K562 (cell line): Measurements from ENCODE around the gene RNU11. TPM values are rescaled to one million over a fixed set of nuclear protein-coding genes. Genes with fewer than 3 reads are reported as not detected.
A peak's percentile ranks its signal among the peaks of the same experiment; 100 is the strongest.

Experiments used
- ARNT ChIP-seq, 2 experiments: fragments of 450-650 bp; IDR thresholded peaks; 2 replicates each; pipeline ENCODE4 v1.6.1; 2016; ENCODE audit warnings: mild to moderate bottlenecking in 1 of 2
- BRD9 ChIP-seq: fragments of 450-650 bp; IDR thresholded peaks from 2 replicates; pipeline ENCODE4 v1.6.1; 2018; ENCODE audit warnings: low read depth; ENCODE audit not compliant: partially characterized antibody
- C11orf30 ChIP-seq: fragments of 450-650 bp; IDR thresholded peaks from 2 replicates; pipeline ENCODE4 v1.6.1; 2016; ENCODE audit warnings: low read depth, mild to moderate bottlenecking
- CBFA2T2 ChIP-seq: fragments of 450-650 bp; conservative IDR thresholded peaks from 2 replicates; pipeline ENCODE4 v1.6.1; 2017; ENCODE audit warnings: mild to moderate bottlenecking
- CC2D1A ChIP-seq: fragments of 450-650 bp; IDR thresholded peaks from 2 replicates; pipeline ENCODE4 v1.6.1; 2017; ENCODE audit warnings: mild to moderate bottlenecking
- CEBPB ChIP-seq: fragments of 450-650 bp; IDR thresholded peaks from 2 replicates; pipeline ENCODE4 v1.6.1; 2016; ENCODE audit warnings: missing genetic modification characterization, missing compliant biosample characterization
- COPS2 ChIP-seq: fragments of 450-650 bp; conservative IDR thresholded peaks from 2 replicates; pipeline ENCODE4 v1.6.1; 2016; ENCODE audit warnings: mild to moderate bottlenecking, moderate library complexity
- GABPB1 ChIP-seq: sonication (generic); formaldehyde crosslinking; IDR thresholded peaks from 2 replicates; pipeline ENCODE4 v1.8.0; 2022; ENCODE audit warnings: mild to moderate bottlenecking, missing genetic modification reagents
- ILF3 ChIP-seq: fragments of 450-650 bp; IDR thresholded peaks from 2 replicates; pipeline ENCODE4 v1.6.1; 2018; ENCODE audit warnings: antibody characterized with exemption, mild to moderate bottlenecking, moderate library complexity, borderline replicate concordance
- KLF13 ChIP-seq: fragments of 450-650 bp; IDR thresholded peaks from 2 replicates; pipeline ENCODE4 v1.6.1; 2016; ENCODE audit warnings: missing genetic modification characterization, low read depth, mild to moderate bottlenecking, missing compliant biosample characterization, moderate library complexity, borderline replicate concordance
- MECOM ChIP-seq: fragments of 250-450 bp; sonication (Bioruptor Pico); IDR thresholded peaks from 2 replicates; pipeline ENCODE4 v1.8.0; 2022; ENCODE audit warnings: inconsistent platforms
- MEIS2 ChIP-seq: fragments of 450-650 bp; IDR thresholded peaks from 2 replicates; pipeline ENCODE4 v1.6.1; 2014; ENCODE audit warnings: mild to moderate bottlenecking; ENCODE audit not compliant: partially characterized antibody
- NCOA2 ChIP-seq, 2 experiments: fragments of 450-650 bp; IDR thresholded peaks; 2 replicates each; pipeline ENCODE4 v1.6.1; 2018; ENCODE audit warnings: mild to moderate bottlenecking in 2 of 2, moderate library complexity in 1 of 2; ENCODE audit not compliant: partially characterized antibody in 2 of 2
- NCOA4 ChIP-seq: fragments of 450-650 bp; IDR thresholded peaks from 2 replicates; pipeline ENCODE4 v1.6.1; 2018; ENCODE audit warnings: mild to moderate bottlenecking; ENCODE audit not compliant: partially characterized antibody
- NEUROD1 ChIP-seq: fragments of 150-350 bp; IDR thresholded peaks from 2 replicates; pipeline ENCODE4 v1.6.1; 2014; ENCODE audit warnings: borderline replicate concordance, low read length, low read depth; ENCODE audit not compliant: partially characterized antibody
- NFRKB ChIP-seq: fragments of 450-650 bp; IDR thresholded peaks from 2 replicates; pipeline ENCODE4 v1.6.1; 2016; ENCODE audit warnings: low read depth
- POLR2AphosphoS2 ChIP-seq: IDR thresholded peaks from 2 replicates; pipeline ENCODE4 v1.6.1; 2012; ENCODE audit warnings: low read length, improper control_type of control experiment
- POU5F1 ChIP-seq: fragments of 150-350 bp; IDR thresholded peaks from 2 replicates; pipeline ENCODE4 v1.6.1; 2014; ENCODE audit warnings: borderline replicate concordance, low read length, low read depth, mild to moderate bottlenecking; ENCODE audit not compliant: partially characterized antibody
- PPARD ChIP-seq: fragments of 250-450 bp; sonication (Bioruptor Pico); IDR thresholded peaks from 2 replicates; pipeline ENCODE4 v1.8.0; 2022; ENCODE audit warnings: inconsistent platforms, mild to moderate bottlenecking, moderate library complexity
- RHOXF2B ChIP-seq: fragments of 250-450 bp; sonication (Bioruptor Pico); conservative IDR thresholded peaks from 2 replicates; pipeline ENCODE4 v1.5.1; 2021
- SIRT6 ChIP-seq: IDR thresholded peaks from one replicate; pipeline ENCODE4 v1.6.1; 2012; ENCODE audit warnings: low read depth, mild to moderate bottlenecking, control low read depth, inconsistent platforms, low read length, moderate library complexity
- SLC30A9 ChIP-seq: fragments of 250-450 bp; sonication (Bioruptor Pico); IDR thresholded peaks from 2 replicates; pipeline ENCODE4 v1.8.0; 2022; ENCODE audit warnings: mild to moderate bottlenecking, moderate library complexity
- SNRNP70 ChIP-seq: fragments of 200-400 bp; formaldehyde crosslinking; optimal IDR thresholded peaks from 2 replicates; pipeline ENCODE3; 2017; ENCODE audit warnings: low read depth, low read length
- SRF ChIP-seq, 2 experiments: fragments of 250-450, 450-650 bp in 1 of 2; sonication (Bioruptor Pico) in 1 of 2; sonication (generic) in 1 of 2; formaldehyde crosslinking; IDR thresholded peaks; 2 replicates each; pipeline versions ENCODE4 v1.5.0 to v1.5.1; 2020 to 2022; ENCODE audit warnings: mild to moderate bottlenecking in 1 of 2, missing genetic modification reagents in 1 of 2
- SRSF7 ChIP-seq: fragments of 200-400 bp; formaldehyde crosslinking; optimal IDR thresholded peaks from 2 replicates; pipeline ENCODE3; 2017; ENCODE audit warnings: mild to moderate bottlenecking, low read depth, low read length
- ZNF143 ChIP-seq: sonication (generic); formaldehyde crosslinking; IDR thresholded peaks from 2 replicates; pipeline ENCODE4 v1.9.0; 2022; ENCODE audit warnings: mild to moderate bottlenecking, missing genetic modification reagents
- ZNF174 ChIP-seq: fragments of 250-450 bp; sonication (Bioruptor Pico); IDR thresholded peaks from 2 replicates; pipeline ENCODE4 v1.4.0; 2020; ENCODE audit warnings: mild to moderate bottlenecking
- ZNF699 ChIP-seq: fragments of 250-450 bp; sonication (Bioruptor Pico); IDR thresholded peaks from 2 replicates; pipeline ENCODE4 v1.8.0; 2021; ENCODE audit warnings: mild to moderate bottlenecking, moderate library complexity; ENCODE audit not compliant: insufficient replicate concordance
- ZNF766 ChIP-seq: fragments of 200-800 bp; sonication (Bioruptor generic); conservative IDR thresholded peaks from 2 replicates; pipeline ENCODE4 v1.6.1; 2016; ENCODE audit warnings: missing genetic modification characterization, missing compliant biosample characterization
- ZNF79 ChIP-seq: fragments of 250-450 bp; sonication (Bioruptor Pico); IDR thresholded peaks from 2 replicates; pipeline ENCODE4 v1.4.0; 2020; ENCODE audit warnings: low read depth, mild to moderate bottlenecking, moderate library complexity
- ZZZ3 ChIP-seq: fragments of 450-650 bp; IDR thresholded peaks from 2 replicates; pipeline ENCODE4 v1.6.1; 2016; ENCODE audit warnings: antibody characterized with exemption, mild to moderate bottlenecking, moderate library complexity
- polyA plus RNA-seq, 8 experiments: library from polyadenylated mRNA; depleted of rRNA in 4 of 8; stranded (reverse) in 5 of 8; unstranded in 3 of 8; fragments of >200 nt; fragmentation: Nextera tagmentation in 2 of 8; fragmentation: Illumina TruSeq in 1 of 8; extraction: Ambion mirVana in 2 of 8; extraction: Trizol in 1 of 8; gene quantifications; 2 replicates each; pipeline versions ENCODE4 v1.2.1 to v1.2.3, GENCODE V29; 2011 to 2014; ENCODE audit warnings: inconsistent platforms in 1 of 8, missing spikeins in 1 of 8
- total RNA-seq, 7 experiments: library from RNA; depleted of rRNA in 6 of 7; stranded (reverse); fragments of >200 nt in 6 of 7; fragmentation: Illumina TruSeq in 2 of 7; extraction: Trizol in 2 of 7; gene quantifications; 2 replicates each; pipeline versions ENCODE4 v1.2.1 to v1.2.3, GENCODE V29; 2011 to 2021; ENCODE audit warnings: low replicate concordance in 1 of 7
- TF ChIP-seq, protein P1 (sequence below): fragments of 250-450 bp; sonication (Bioruptor Pico); IDR thresholded peaks from 2 replicates; pipeline ENCODE4 v1.9.0; 2021; ENCODE audit warnings: mild to moderate bottlenecking

RNU11 gene
- total and polyA plus RNA-seq, 9 of the 15 experiments (the other 6 are each of a cell fraction or from before 2014, with no cell fraction given): not detected

DNA sequence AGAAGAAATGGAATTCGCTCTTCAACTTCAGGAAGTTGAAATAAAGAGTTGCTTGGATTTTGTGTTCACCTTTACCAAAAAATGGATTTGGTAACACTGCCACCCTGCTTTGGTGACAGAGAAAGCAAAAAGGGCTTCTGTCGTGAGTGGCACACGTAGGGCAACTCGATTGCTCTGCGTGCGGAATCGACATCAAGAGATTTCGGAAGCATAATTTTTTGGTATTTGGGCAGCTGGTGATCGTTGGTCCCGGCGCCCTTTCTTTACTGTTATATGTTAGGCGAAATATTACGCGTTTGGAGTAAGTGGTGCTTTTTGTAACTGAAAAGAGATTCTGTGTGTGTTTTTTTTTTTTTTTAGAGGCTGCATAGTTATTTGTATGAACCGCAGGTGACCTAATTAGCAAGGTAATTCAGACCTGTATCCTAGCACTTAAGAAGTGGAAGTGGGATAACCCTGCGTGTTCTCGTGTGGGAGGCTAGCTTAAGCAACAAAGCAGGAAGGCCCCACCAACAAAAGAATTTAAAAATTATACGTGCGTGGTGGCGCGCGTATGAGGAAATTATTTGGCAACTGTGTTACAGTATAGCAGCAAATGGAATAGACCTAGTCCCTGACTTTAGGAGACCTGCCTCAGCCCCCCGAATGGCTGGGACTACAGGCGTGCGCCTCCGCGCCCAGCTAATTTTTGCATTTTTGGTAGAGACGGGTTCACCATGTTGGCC is at the start of gene RNU11 (continued):
- peak in 1 of 2 experiments; percentile 99; a peak in 2 of 4 replicates for TF ChIP-seq SRF (CRISPR knock-in tag; IDR thresholded peaks at IDR 0.05)
- peak; percentile 98 for TF ChIP-seq RHOXF2B (CRISPR knock-in tag)
- TF ChIP-seq NCOA2 (IDR thresholded peaks at IDR 0.05; ENCODE audit: partially characterized antibody in 2 of 2): no peak
- no peak for TF ChIP-seq SRSF7
- TF ChIP-seq ZNF79 (CRISPR knock-in tag): peak; percentile 47; the same call in 1 of the 2 replicates
- peak; percentile 58 for TF ChIP-seq CBFA2T2
- TF ChIP-seq, protein P1, sequence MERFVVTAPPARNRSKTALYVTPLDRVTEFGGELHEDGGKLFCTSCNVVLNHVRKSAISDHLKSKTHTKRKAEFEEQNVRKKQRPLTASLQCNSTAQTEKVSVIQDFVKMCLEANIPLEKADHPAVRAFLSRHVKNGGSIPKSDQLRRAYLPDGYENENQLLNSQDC (CRISPR knock-in tag): peak; percentile 100
- TF ChIP-seq SIRT6: no peak
- TF ChIP-seq PPARD (CRISPR knock-in tag): peak; percentile 70
- peak; percentile 77 for TF ChIP-seq MECOM
- TF ChIP-seq GABPB1: peak; percentile 87
- TF ChIP-seq ILF3: peak; percentile 100
- peak; percentile 87 for TF ChIP-seq ZNF143 (CRISPR knock-in tag)
- peak; percentile 97 for TF ChIP-seq SNRNP70
- peak; percentile 94 for TF ChIP-seq CEBPB (tag)
- TF ChIP-seq MEIS2: no peak
- peak; percentile 93 for TF ChIP-seq ZNF174
- peak; percentile 74; the same call in 1 of the 2 replicates for TF ChIP-seq ZZZ3
- TF ChIP-seq POLR2AphosphoS2: peak; percentile 100
- peak; percentile 99 for TF ChIP-seq ARNT (IDR thresholded peaks at IDR 0.05)
- peak; percentile 96 for TF ChIP-seq BRD9
- peak; percentile 97 for TF ChIP-seq KLF13 (tag)
- peak; percentile 89 for TF ChIP-seq CC2D1A
- no peak for TF ChIP-seq C11orf30
- peak; percentile 100 for TF ChIP-seq NCOA4
- TF ChIP-seq ZNF766 (CRISPR knock-in tag): peak; percentile 75; the same call in 1 of the 2 replicates
- 0 out of 2 replicates have a peak, but pooled peaks have one; percentile 79 for TF ChIP-seq SLC30A9 (CRISPR knock-in tag)
- peak; percentile 97 for TF ChIP-seq NEUROD1
- TF ChIP-seq ZNF699 (CRISPR knock-in tag): no peak
- TF ChIP-seq POU5F1: no peak
- TF ChIP-seq COPS2: no peak
- peak; percentile 23 for TF ChIP-seq NFRKB
